ENCODE data around the gene DNAJC1.

DNAJC1 gene

DNA sequence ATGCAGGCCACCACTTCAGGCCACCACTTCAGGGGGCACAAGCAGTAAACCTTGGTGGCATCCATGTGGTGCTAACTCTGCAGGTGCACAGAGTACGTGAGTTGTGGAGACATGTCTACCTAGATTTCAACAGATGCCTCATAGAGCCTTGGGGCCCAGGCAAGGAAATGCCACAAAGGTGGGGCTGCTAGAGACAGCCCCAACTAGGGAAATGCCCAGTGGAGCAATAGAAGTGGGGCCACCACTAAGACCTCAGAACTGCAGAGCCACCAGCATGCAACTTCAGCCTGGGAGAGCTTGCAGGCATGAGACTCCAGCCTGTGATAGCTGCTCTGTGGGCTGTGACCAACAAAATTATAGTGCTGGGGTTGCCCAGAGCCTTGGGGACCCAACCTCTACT lies 107.6 kb downstream of the DNAJC1 start:
- ChIA-PET POLR2A (no interaction called here), CTCF (no interaction called here)
- H3K4me1 ChIP-seq (ENCODE audit: control insufficient read depth, insufficient read depth, low read length), result no peaks in the 10 kb centered on the region
- no peaks in the 10 kb centered on the region; a peak in 2 of 3 replicates for H3K36me3 ChIP-seq (ENCODE audit: control insufficient read depth in 2 of 2, insufficient read depth in 1 of 2, low read length in 2 of 2)
- H3K4me3 ChIP-seq (ENCODE audit: low read depth, low read length), result no peak overlapping the region
- no peaks in the 10 kb centered on the region; the same call in 1 of the 2 replicates for H3K9me3 ChIP-seq (ENCODE audit: control insufficient read depth, insufficient read depth, low read depth, low read length)
- H3K27ac ChIP-seq (ENCODE audit: extremely low read depth, low read depth, low read length), result no peak overlapping the region
- TF ChIP-seq ZNF521 (tag by site-specific recombination; IDR thresholded peaks at IDR 0.05), result no peak
- TF ChIP-seq, protein P1, sequence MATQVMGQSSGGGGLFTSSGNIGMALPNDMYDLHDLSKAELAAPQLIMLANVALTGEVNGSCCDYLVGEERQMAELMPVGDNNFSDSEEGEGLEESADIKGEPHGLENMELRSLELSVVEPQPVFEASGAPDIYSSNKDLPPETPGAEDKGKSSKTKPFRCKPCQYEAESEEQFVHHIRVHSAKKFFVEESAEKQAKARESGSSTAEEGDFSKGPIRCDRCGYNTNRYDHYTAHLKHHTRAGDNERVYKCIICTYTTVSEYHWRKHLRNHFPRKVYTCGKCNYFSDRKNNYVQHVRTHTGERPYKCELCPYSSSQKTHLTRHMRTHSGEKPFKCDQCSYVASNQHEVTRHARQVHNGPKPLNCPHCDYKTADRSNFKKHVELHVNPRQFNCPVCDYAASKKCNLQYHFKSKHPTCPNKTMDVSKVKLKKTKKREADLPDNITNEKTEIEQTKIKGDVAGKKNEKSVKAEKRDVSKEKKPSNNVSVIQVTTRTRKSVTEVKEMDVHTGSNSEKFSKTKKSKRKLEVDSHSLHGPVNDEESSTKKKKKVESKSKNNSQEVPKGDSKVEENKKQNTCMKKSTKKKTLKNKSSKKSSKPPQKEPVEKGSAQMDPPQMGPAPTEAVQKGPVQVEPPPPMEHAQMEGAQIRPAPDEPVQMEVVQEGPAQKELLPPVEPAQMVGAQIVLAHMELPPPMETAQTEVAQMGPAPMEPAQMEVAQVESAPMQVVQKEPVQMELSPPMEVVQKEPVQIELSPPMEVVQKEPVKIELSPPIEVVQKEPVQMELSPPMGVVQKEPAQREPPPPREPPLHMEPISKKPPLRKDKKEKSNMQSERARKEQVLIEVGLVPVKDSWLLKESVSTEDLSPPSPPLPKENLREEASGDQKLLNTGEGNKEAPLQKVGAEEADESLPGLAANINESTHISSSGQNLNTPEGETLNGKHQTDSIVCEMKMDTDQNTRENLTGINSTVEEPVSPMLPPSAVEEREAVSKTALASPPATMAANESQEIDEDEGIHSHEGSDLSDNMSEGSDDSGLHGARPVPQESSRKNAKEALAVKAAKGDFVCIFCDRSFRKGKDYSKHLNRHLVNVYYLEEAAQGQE (tag by site-specific recombination; IDR thresholded peaks at IDR 0.05), result no peak

DNA sequence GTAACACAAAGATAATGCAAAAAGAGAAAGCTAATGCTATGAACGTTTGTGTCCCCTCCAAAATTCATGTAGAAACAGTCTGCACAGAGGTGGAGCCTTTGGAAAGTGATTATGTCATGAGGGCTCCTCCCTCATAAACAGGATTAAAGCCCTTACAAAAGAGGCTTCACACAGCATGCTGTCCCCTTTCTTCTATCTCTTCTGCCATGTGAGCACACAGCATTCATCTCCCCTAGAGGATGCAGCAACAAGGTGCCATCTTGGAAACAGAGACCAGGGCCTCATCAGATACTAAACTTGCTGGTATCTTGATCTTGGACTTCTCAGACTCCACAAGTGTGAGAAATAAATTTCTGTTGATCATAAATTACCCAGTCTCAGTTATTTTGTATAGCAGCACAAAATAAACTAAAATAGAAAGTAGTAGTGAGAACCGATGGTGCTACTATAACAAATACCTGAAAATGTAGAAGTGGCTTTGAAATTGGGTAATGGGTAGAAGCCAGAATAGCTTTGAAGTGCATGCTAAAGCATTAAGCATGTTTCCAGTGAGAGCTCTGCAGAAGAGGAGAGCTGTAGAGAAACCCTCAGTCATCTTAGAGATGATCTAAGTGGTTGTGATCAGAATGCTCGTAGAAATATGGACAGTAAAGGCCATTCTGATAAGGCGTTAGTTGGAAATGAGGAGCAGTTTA lies 108.7 kb downstream of the DNAJC1 start:
- H3K36me3 ChIP-seq (ENCODE audit: control insufficient read depth in 2 of 2, insufficient read depth in 1 of 2, low read length in 2 of 2), result no peaks in the 10 kb centered on the region; a peak in 2 of 3 replicates
- H3K4me1 ChIP-seq (ENCODE audit: control insufficient read depth, insufficient read depth, low read length), result no peaks in the 10 kb centered on the region
- H3K27ac ChIP-seq (ENCODE audit: extremely low read depth, low read depth, low read length), result no peak overlapping the region
- POLR2A ChIA-PET, result no interaction called here
- H3K4me3 ChIP-seq (ENCODE audit: low read depth, low read length), result no peak overlapping the region
- CTCF ChIA-PET, result no interaction called here
- no peaks in the 10 kb centered on the region; the same call in 1 of the 2 replicates for H3K9me3 ChIP-seq (ENCODE audit: control insufficient read depth, insufficient read depth, low read depth, low read length)
- TF ChIP-seq ZNF473 (tag by site-specific recombination; IDR thresholded peaks at IDR 0.05) (no peak), ZNF248 (tag by site-specific recombination; IDR thresholded peaks at IDR 0.05) (no peak), ZFP37 (tag by site-specific recombination; IDR thresholded peaks at IDR 0.05) (no peak)

DNA sequence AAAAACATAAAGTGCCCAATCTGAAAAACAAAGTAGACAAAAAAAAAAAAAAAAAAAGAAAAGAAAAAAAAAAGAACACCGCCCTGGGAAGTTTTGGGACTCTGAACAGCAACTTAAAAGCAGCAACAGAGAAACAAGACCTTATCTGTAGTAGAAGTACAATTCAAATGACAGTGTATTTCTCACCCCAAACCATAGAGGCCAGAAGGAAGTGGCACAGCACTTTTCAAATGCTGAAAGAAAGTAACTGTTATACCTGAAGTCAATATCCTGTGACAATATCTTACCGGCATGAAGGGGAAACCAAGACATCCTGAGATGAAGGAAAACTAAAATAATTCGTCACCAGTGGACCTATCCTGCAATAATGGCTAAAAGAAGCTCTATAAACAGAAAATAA lies 112.1 kb downstream of the DNAJC1 start:
- H3K36me3 ChIP-seq (ENCODE audit: control insufficient read depth in 2 of 2, insufficient read depth in 1 of 2, low read length in 2 of 2), result no peaks in the 10 kb centered on the region; a peak in 2 of 3 replicates
- H3K4me3 ChIP-seq (ENCODE audit: low read depth, low read length), result no peak overlapping the region
- no peak for TF ChIP-seq ZFHX2 (tag by site-specific recombination; conservative IDR thresholded peaks at IDR 0.05)
- TF ChIP-seq ZNF555 (tag by site-specific recombination; conservative IDR thresholded peaks at IDR 0.05), result no peak
- no peak for TF ChIP-seq ZNF37A (tag by site-specific recombination; IDR thresholded peaks at IDR 0.05)
- TF ChIP-seq, protein P2, sequence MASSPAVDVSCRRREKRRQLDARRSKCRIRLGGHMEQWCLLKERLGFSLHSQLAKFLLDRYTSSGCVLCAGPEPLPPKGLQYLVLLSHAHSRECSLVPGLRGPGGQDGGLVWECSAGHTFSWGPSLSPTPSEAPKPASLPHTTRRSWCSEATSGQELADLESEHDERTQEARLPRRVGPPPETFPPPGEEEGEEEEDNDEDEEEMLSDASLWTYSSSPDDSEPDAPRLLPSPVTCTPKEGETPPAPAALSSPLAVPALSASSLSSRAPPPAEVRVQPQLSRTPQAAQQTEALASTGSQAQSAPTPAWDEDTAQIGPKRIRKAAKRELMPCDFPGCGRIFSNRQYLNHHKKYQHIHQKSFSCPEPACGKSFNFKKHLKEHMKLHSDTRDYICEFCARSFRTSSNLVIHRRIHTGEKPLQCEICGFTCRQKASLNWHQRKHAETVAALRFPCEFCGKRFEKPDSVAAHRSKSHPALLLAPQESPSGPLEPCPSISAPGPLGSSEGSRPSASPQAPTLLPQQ (tag by site-specific recombination; IDR thresholded peaks at IDR 0.05), result no peak
- H3K4me1 ChIP-seq (ENCODE audit: control insufficient read depth, insufficient read depth, low read length), result no peaks in the 10 kb centered on the region
- CTCF ChIA-PET, result no interaction called here
- POLR2A ChIA-PET, result no interaction called here
- no peaks in the 10 kb centered on the region; the same call in 1 of the 2 replicates for H3K9me3 ChIP-seq (ENCODE audit: control insufficient read depth, insufficient read depth, low read depth, low read length)
- H3K27ac ChIP-seq (ENCODE audit: extremely low read depth, low read depth, low read length), result no peak overlapping the region

DNA sequence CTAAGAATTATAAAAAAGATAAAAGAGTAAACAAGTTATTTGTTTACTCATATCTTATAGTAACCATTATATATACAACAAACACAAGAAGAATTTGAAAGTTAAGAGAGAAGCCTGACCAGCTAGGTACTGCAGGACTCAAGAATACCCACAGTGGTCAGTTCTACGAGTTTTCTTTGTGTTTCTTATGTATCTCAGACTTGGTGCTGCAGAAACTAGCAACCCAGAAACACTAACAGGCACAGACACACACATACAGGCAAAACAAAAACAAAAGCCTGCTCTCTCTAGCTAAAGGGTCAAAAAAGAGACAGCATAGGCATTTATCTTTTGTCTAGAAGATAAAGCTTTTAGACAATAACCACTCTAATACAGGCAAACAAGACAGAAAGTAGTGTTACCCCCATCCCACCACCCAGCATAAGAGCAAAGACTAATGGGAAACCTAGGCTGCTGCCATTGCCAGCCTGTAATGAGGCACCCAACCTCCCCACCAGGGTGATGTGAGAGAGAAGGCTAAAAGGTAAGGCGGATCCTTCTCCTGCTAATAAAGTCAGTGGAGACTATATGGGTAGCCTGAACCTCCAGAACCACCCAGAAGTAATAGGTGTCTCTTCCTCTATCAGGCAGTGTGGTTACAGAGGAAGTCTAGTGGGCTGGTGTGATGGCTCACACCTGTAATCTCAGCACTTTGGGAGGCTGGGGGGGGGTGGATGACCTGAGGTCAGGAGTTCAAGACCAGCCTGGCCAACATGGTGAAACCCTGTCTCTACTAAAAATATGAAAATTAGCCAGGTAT lies 113.9 kb downstream of the DNAJC1 start:
- ChIA-PET CTCF (no interaction called here), POLR2A (interaction anchor here (0.5 kb wide), 1 partner anchor 46 kb away, joined by 3 read pairs; no protein-coding TSS in a partner anchor)
- no peak overlapping the region for H3K4me3 ChIP-seq (ENCODE audit: low read depth, low read length)
- no peaks in the 10 kb centered on the region; the same call in 1 of the 2 replicates for H3K9me3 ChIP-seq (ENCODE audit: control insufficient read depth, insufficient read depth, low read depth, low read length)
- no peak overlapping the region for H3K27ac ChIP-seq (ENCODE audit: extremely low read depth, low read depth, low read length)
- H3K4me1 ChIP-seq (ENCODE audit: control insufficient read depth, insufficient read depth, low read length), result no peaks in the 10 kb centered on the region
- H3K36me3 ChIP-seq (ENCODE audit: control insufficient read depth in 2 of 2, insufficient read depth in 1 of 2, low read length in 2 of 2), result no peaks in the 10 kb centered on the region; a peak in 2 of 3 replicates
- no peak for TF ChIP-seq ZNF510 (tag by site-specific recombination; IDR thresholded peaks at IDR 0.05; ENCODE audit: insufficient replicate concordance)
- no peak for TF ChIP-seq ZNF292 (tag by site-specific recombination; IDR thresholded peaks at IDR 0.05; ENCODE audit: borderline replicate concordance, low read depth)
- TF ChIP-seq, protein P3, sequence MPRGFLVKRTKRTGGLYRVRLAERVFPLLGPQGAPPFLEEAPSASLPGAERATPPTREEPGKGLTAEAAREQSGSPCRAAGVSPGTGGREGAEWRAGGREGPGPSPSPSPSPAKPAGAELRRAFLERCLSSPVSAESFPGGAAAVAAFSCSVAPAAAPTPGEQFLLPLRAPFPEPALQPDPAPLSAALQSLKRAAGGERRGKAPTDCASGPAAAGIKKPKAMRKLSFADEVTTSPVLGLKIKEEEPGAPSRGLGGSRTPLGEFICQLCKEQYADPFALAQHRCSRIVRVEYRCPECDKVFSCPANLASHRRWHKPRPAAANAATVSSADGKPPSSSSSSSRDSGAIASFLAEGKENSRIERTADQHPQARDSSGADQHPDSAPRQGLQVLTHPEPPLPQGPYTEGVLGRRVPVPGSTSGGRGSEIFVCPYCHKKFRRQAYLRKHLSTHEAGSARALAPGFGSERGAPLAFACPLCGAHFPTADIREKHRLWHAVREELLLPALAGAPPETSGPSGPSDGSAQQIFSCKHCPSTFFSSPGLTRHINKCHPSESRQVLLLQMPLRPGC (tag by site-specific recombination; IDR thresholded peaks at IDR 0.05), result no peak
- no peak for TF ChIP-seq ZNF416 (tag by site-specific recombination; IDR thresholded peaks at IDR 0.05)
- TF ChIP-seq ZNF391 (tag by site-specific recombination; IDR thresholded peaks at IDR 0.05; ENCODE audit: borderline replicate concordance, low read depth), result no peak
- TF ChIP-seq YY2 (tag by site-specific recombination; IDR thresholded peaks at IDR 0.05), result no peak
- no peak for TF ChIP-seq SP3 (tag by site-specific recombination; IDR thresholded peaks at IDR 0.05)
- TF ChIP-seq ZNF248 (tag by site-specific recombination; IDR thresholded peaks at IDR 0.05), result no peak
- TF ChIP-seq ZNF138 (tag by site-specific recombination; IDR thresholded peaks at IDR 0.05; ENCODE audit: borderline replicate concordance), result no peak
- TF ChIP-seq ZNF175 (tag by site-specific recombination; IDR thresholded peaks at IDR 0.05), result no peak
- no peak for TF ChIP-seq ZNF837 (tag by site-specific recombination; IDR thresholded peaks at IDR 0.05)
- TF ChIP-seq ZIC2 (tag by site-specific recombination; IDR thresholded peaks at IDR 0.05), result no peak
